Jurkat, Clone E6-1 (cell line): ENCODE results near the gene GUSB. TPM values are rescaled to one million over a fixed set of nuclear protein-coding genes. Genes with fewer than 3 reads are reported as not detected.
"Not testable (repeated sequence)": the region's sequence is repeated elsewhere in the genome, so short reads cannot be mapped to it uniquely, and the experiment has no call there.

ENCODE experiments used
- DNase-seq: peaks from one replicate; pipeline ENCODE4 v3.0.0-alpha.2; 2011; ENCODE audit warnings: low read depth, low spot score
- H3K4me3 ChIP-seq: 2 replicates; pipeline ENCODE4 v1.5.1; 2011; ENCODE audit warnings: mild to moderate bottlenecking, low read length, control low read depth, moderate library complexity
- polyA plus RNA-seq: library from polyadenylated mRNA; unstranded; fragments of >200 nt; gene quantifications from one replicate; pipeline ENCODE4 v1.2.1, GENCODE V29; 2012; ENCODE audit warnings: missing spikeins; ENCODE audit not compliant: insufficient read length, insufficient read depth

Gene GUSB
- 44.5 TPM for polyA plus RNA-seq

GRCh38 chr7:65981965-65982792 lies at the start of gene GUSB:
TSS of gene GUSB (minus strand) at chr7:65982213. CDS start at chr7:65982183, 30 bp downstream.
- H3K4me3 ChIP-seq = peak within 1 kb of the TSS; percentile 80
- DNase-seq = peak; percentile 87

- not testable (repeated sequence) for H3K4me3 ChIP-seq, DNase-seq
Measured at GRCh38 chr7:66028342-66028741, 46.3 kb upstream of the GUSB start.

- no peak overlapping the region for H3K4me3 ChIP-seq
- DNase-seq = no peak
Measured at GRCh38 chr7:66016131-66016461, 34.1 kb upstream of the GUSB start.

- no peak for DNase-seq
- H3K4me3 ChIP-seq = no peak overlapping the region
Measured at GRCh38 chr7:66015440-66016130, 33.6 kb upstream of the GUSB start.

GRCh38 chr7:66013938-66014337 lies 31.9 kb upstream of the GUSB start:
- no peak for DNase-seq

GRCh38 chr7:66007232-66007631 lies 25.2 kb upstream of the GUSB start:
- no peak overlapping the region for H3K4me3 ChIP-seq
- DNase-seq = no peak

More at GRCh38 chr7:66013938-66014337, 31.9 kb upstream of the GUSB start:
- no peak overlapping the region for H3K4me3 ChIP-seq

- not testable (repeated sequence) for H3K4me3 ChIP-seq, DNase-seq
Measured at GRCh38 chr7:66005115-66005671, 23.2 kb upstream of the GUSB start.

- not testable (repeated sequence) for H3K4me3 ChIP-seq, DNase-seq
Measured at GRCh38 chr7:66000823-66001417, 18.9 kb upstream of the GUSB start.

- not testable (repeated sequence) for H3K4me3 ChIP-seq, DNase-seq
Measured at GRCh38 chr7:65994984-65995383, 13.0 kb upstream of the GUSB start.

GRCh38 chr7:65992526-65992925 lies 10.5 kb upstream of the GUSB start:
- H3K4me3 ChIP-seq = no peak overlapping the region
- DNase-seq = no peak

- DNase-seq, H3K4me3 ChIP-seq: not testable (repeated sequence)
Measured at GRCh38 chr7:65991829-65992228, 9.8 kb upstream of the GUSB start.

GRCh38 chr7:65989694-65990080 lies 7.7 kb upstream of the GUSB start:
- DNase-seq = no peak
- H3K4me3 ChIP-seq = no peak overlapping the region

GRCh38 chr7:65988503-65988902 lies 6.5 kb upstream of the GUSB start:
- not testable (repeated sequence) for DNase-seq, H3K4me3 ChIP-seq

- DNase-seq = no peak
- H3K4me3 ChIP-seq = no peak overlapping the region
Measured at GRCh38 chr7:65988084-65988483, 6.1 kb upstream of the GUSB start.

GRCh38 chr7:65983965-65984658 lies 2.1 kb upstream of the GUSB start:
- no peak overlapping the region for H3K4me3 ChIP-seq
- DNase-seq = no peak

- H3K4me3 ChIP-seq = peak overlapping the region; percentile 80
- peak; percentile 25 for DNase-seq
Measured at GRCh38 chr7:65980478-65981250, 1.3 kb downstream of the GUSB start.

- DNase-seq = no peak
- H3K4me3 ChIP-seq = peak overlapping the region; percentile 80
Measured at GRCh38 chr7:65979583-65980477, 2.2 kb downstream of the GUSB start.
